ENCODE data around the gene SMARCA2. TPM values are rescaled to one million over a fixed set of nuclear protein-coding genes. Genes with fewer than 3 reads are reported as not detected.

SMARCA2 gene
- total RNA-seq, 2 donors from 2014 or later, result 118 to 177 TPM

DNA sequence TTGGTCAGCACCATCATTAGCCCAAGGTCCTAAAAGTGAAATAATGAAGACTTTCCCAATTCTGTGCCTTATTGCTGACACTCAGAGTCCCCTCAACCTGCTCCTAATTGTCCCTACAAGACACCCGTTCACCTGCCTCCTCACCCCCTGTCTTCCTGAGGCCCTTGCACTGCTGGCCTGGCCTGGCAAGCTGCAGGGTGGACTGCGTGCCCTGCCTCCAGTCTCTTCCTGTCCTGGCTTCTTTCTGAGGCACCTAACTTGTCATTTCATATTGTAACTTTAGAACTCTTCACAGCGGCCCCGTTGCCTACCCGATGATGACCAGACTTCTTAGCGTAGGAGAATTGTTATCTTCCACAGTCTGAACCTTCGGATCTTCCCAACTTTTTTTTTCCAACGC lies 153.9 kb downstream of the SMARCA2 start:
- H3K27me3 ChIP-seq (replicated peaks; ENCODE audit: insufficient read depth), result no peaks in the 10 kb centered on the region
- no peak overlapping the region for H3K4me3 ChIP-seq
- ATAC-seq (ENCODE audit: insufficient number of reproducible peaks, low FRiP score, low read depth) (no peak), DNase-seq (ENCODE audit: low spot score) (no peak)
- no peaks in the 10 kb centered on the region for H3K9me3 ChIP-seq
- no peak overlapping the region for H3K27ac ChIP-seq
- no peaks in the 10 kb centered on the region for H3K4me1 ChIP-seq (ENCODE audit: control insufficient read depth in 1 of 2, low read depth in 2 of 2)
- no peak for TF ChIP-seq CTCF (IDR thresholded peaks at IDR 0.05)
- peaks cover 15% of the 10 kb centered on the region for H3K36me3 ChIP-seq

- Histone ChIP-seq H3K4me3 (no peak overlapping the region), H3K4me1 (ENCODE audit: control insufficient read depth in 1 of 2, low read depth in 2 of 2) (no peaks in the 10 kb centered on the region), H3K27me3 (replicated peaks; ENCODE audit: insufficient read depth) (no peaks in the 10 kb centered on the region), H3K9me3 (no peaks in the 10 kb centered on the region), H3K36me3 (peaks cover 15% of the 10 kb centered on the region), H3K27ac (no peak overlapping the region)
- ATAC-seq (ENCODE audit: insufficient number of reproducible peaks, low FRiP score, low read depth) (no peak), DNase-seq (ENCODE audit: low spot score) (no peak)
- no peak for TF ChIP-seq CTCF (IDR thresholded peaks at IDR 0.05)
These were observed 155.6 kb downstream of the SMARCA2 start for GRCh38 chr9:2170722-2171121.

- H3K27ac ChIP-seq, result no peak overlapping the region
- H3K36me3 ChIP-seq, result peaks cover 15% of the 10 kb centered on the region
- DNase-seq (ENCODE audit: low spot score) (no peak), ATAC-seq (ENCODE audit: insufficient number of reproducible peaks, low FRiP score, low read depth) (no peak)
- H3K9me3 ChIP-seq, result no peaks in the 10 kb centered on the region
- no peak overlapping the region for H3K4me3 ChIP-seq
- no peaks in the 10 kb centered on the region for H3K4me1 ChIP-seq (ENCODE audit: control insufficient read depth in 1 of 2, low read depth in 2 of 2)
- H3K27me3 ChIP-seq (replicated peaks; ENCODE audit: insufficient read depth), result no peaks in the 10 kb centered on the region
- TF ChIP-seq CTCF (IDR thresholded peaks at IDR 0.05), result no peak
These were observed 158.0 kb downstream of the SMARCA2 start for GRCh38 chr9:2173170-2173569.

- Histone ChIP-seq H3K36me3 (peaks cover 15% of the 10 kb centered on the region), H3K4me3 (no peak overlapping the region), H3K9me3 (no peaks in the 10 kb centered on the region), H3K27me3 (replicated peaks; ENCODE audit: insufficient read depth) (no peaks in the 10 kb centered on the region), H3K27ac (no peak overlapping the region), H3K4me1 (ENCODE audit: control insufficient read depth in 1 of 2, low read depth in 2 of 2) (no peaks in the 10 kb centered on the region)
- TF ChIP-seq CTCF (IDR thresholded peaks at IDR 0.05), result no peak
- ATAC-seq (ENCODE audit: insufficient number of reproducible peaks, low FRiP score, low read depth) (no peak), DNase-seq (ENCODE audit: low spot score) (no peak)
These were observed 158.7 kb downstream of the SMARCA2 start for GRCh38 chr9:2173861-2174260.

GRCh38 chr9:2174306-2174705 lies 159.2 kb downstream of the SMARCA2 start:
- Histone ChIP-seq H3K27ac (no peak overlapping the region), H3K9me3 (no peaks in the 10 kb centered on the region), H3K4me1 (ENCODE audit: control insufficient read depth in 1 of 2, low read depth in 2 of 2) (no peaks in the 10 kb centered on the region), H3K4me3 (no peak overlapping the region), H3K36me3 (peaks cover 15% of the 10 kb centered on the region), H3K27me3 (replicated peaks; ENCODE audit: insufficient read depth) (no peaks in the 10 kb centered on the region)
- ATAC-seq (ENCODE audit: insufficient number of reproducible peaks, low FRiP score, low read depth) (no peak), DNase-seq (ENCODE audit: low spot score) (no peak)
- TF ChIP-seq CTCF (IDR thresholded peaks at IDR 0.05), result no peak
